ENCODE data around the gene GNAI1. TPM values are rescaled to one million over a fixed set of nuclear protein-coding genes. Genes with fewer than 3 reads are reported as not detected.

The GNAI1 gene
- total and polyA plus RNA-seq, 4 donors: 66.3 to 155 (median 104) TPM

- no peak for DNase-seq (ENCODE audit: low read depth in 4 of 6, low spot score in 6 of 6)
- 100% methylated on average over 1 of the region's 2 CpGs for WGBS (ENCODE audit: insufficient coverage)
Observed at GRCh38 chr7:80253653-80254052, 119.0 kb downstream of the GNAI1 start.

GRCh38 chr7:80255656-80256055 lies 121.0 kb downstream of the GNAI1 start:
- no peaks in the 10 kb centered on the region for H3K9me3 ChIP-seq (ENCODE audit: control insufficient read depth, insufficient read depth, low read length)
- H3K4me3 ChIP-seq (ENCODE audit: low read depth, low read length): no peak overlapping the region
- no peak overlapping the region for H3K27ac ChIP-seq (ENCODE audit: low read depth, low read length)
- no peaks in the 10 kb centered on the region for H3K27me3 ChIP-seq (ENCODE audit: control insufficient read depth, insufficient read depth, low read length)
- no peaks in the 10 kb centered on the region for H3K36me3 ChIP-seq (ENCODE audit: control insufficient read depth, insufficient read depth, low read length)
- no CpG with 5 or more reads among the region's 1 CpG for WGBS (ENCODE audit: insufficient coverage)
- DNase-seq (ENCODE audit: low read depth in 4 of 6, low spot score in 6 of 6): no peak
- no peaks in the 10 kb centered on the region for H3K4me1 ChIP-seq (ENCODE audit: control insufficient read depth, insufficient read depth, low read length)

More at GRCh38 chr7:80253653-80254052, 119.0 kb downstream of the GNAI1 start:
- Histone ChIP-seq H3K4me1 (ENCODE audit: control insufficient read depth, insufficient read depth, low read length) (no peaks in the 10 kb centered on the region), H3K27me3 (ENCODE audit: control insufficient read depth, insufficient read depth, low read length) (no peaks in the 10 kb centered on the region), H3K27ac (ENCODE audit: low read depth, low read length) (no peak overlapping the region), H3K9me3 (ENCODE audit: control insufficient read depth, insufficient read depth, low read length) (no peaks in the 10 kb centered on the region), H3K36me3 (ENCODE audit: control insufficient read depth, insufficient read depth, low read length) (no peaks in the 10 kb centered on the region), H3K4me3 (ENCODE audit: low read depth, low read length) (no peak overlapping the region)

- no peak overlapping the region for H3K4me3 ChIP-seq (ENCODE audit: low read depth, low read length)
- no peaks in the 10 kb centered on the region for H3K36me3 ChIP-seq (ENCODE audit: control insufficient read depth, insufficient read depth, low read length)
- WGBS (ENCODE audit: insufficient coverage): no CpG with 5 or more reads among the region's 3 CpGs
- no peaks in the 10 kb centered on the region for H3K27me3 ChIP-seq (ENCODE audit: control insufficient read depth, insufficient read depth, low read length)
- no peak overlapping the region for H3K27ac ChIP-seq (ENCODE audit: low read depth, low read length)
- H3K4me1 ChIP-seq (ENCODE audit: control insufficient read depth, insufficient read depth, low read length): no peaks in the 10 kb centered on the region
- H3K9me3 ChIP-seq (ENCODE audit: control insufficient read depth, insufficient read depth, low read length): no peaks in the 10 kb centered on the region
- DNase-seq (ENCODE audit: low read depth in 4 of 6, low spot score in 6 of 6): peak in 1 of 6 donors; percentile 39
Observed at GRCh38 chr7:80257756-80258155, 123.1 kb downstream of the GNAI1 start.

GRCh38 chr7:80260606-80261005 lies 126.0 kb downstream of the GNAI1 start:
- H3K27ac ChIP-seq (ENCODE audit: low read depth, low read length): no peak overlapping the region
- DNase-seq (ENCODE audit: low read depth in 4 of 6, low spot score in 6 of 6): no peak
- no peaks in the 10 kb centered on the region for H3K27me3 ChIP-seq (ENCODE audit: control insufficient read depth, insufficient read depth, low read length)
- H3K4me3 ChIP-seq (ENCODE audit: low read depth, low read length): no peak overlapping the region
- no peaks in the 10 kb centered on the region for H3K36me3 ChIP-seq (ENCODE audit: control insufficient read depth, insufficient read depth, low read length)
- H3K9me3 ChIP-seq (ENCODE audit: control insufficient read depth, insufficient read depth, low read length): no peaks in the 10 kb centered on the region
- no peaks in the 10 kb centered on the region for H3K4me1 ChIP-seq (ENCODE audit: control insufficient read depth, insufficient read depth, low read length)

- Histone ChIP-seq H3K27ac (ENCODE audit: low read depth, low read length) (no peak overlapping the region), H3K4me3 (ENCODE audit: low read depth, low read length) (no peak overlapping the region), H3K27me3 (ENCODE audit: control insufficient read depth, insufficient read depth, low read length) (no peaks in the 10 kb centered on the region), H3K36me3 (ENCODE audit: control insufficient read depth, insufficient read depth, low read length) (no peaks in the 10 kb centered on the region), H3K4me1 (ENCODE audit: control insufficient read depth, insufficient read depth, low read length) (no peaks in the 10 kb centered on the region), H3K9me3 (ENCODE audit: control insufficient read depth, insufficient read depth, low read length) (no peaks in the 10 kb centered on the region)
- WGBS (ENCODE audit: insufficient coverage): no CpG with 5 or more reads among the region's 4 CpGs
- peak in 1 of 6 donors; percentile 23 for DNase-seq (ENCODE audit: low read depth in 4 of 6, low spot score in 6 of 6)
Observed at GRCh38 chr7:80263333-80263732, 128.7 kb downstream of the GNAI1 start.

GRCh38 chr7:80263821-80264220 lies 129.2 kb downstream of the GNAI1 start:
- no peak overlapping the region for H3K4me3 ChIP-seq (ENCODE audit: low read depth, low read length)
- no CpG with 5 or more reads among the region's 2 CpGs for WGBS (ENCODE audit: insufficient coverage)
- DNase-seq (ENCODE audit: low read depth in 4 of 6, low spot score in 6 of 6): no peak
- no peak overlapping the region for H3K27ac ChIP-seq (ENCODE audit: low read depth, low read length)
- no peaks in the 10 kb centered on the region for H3K4me1 ChIP-seq (ENCODE audit: control insufficient read depth, insufficient read depth, low read length)
- H3K27me3 ChIP-seq (ENCODE audit: control insufficient read depth, insufficient read depth, low read length): no peaks in the 10 kb centered on the region
- no peaks in the 10 kb centered on the region for H3K36me3 ChIP-seq (ENCODE audit: control insufficient read depth, insufficient read depth, low read length)
- no peaks in the 10 kb centered on the region for H3K9me3 ChIP-seq (ENCODE audit: control insufficient read depth, insufficient read depth, low read length)

- H3K36me3 ChIP-seq (ENCODE audit: control insufficient read depth, insufficient read depth, low read length): no peaks in the 10 kb centered on the region
- no peak overlapping the region for H3K27ac ChIP-seq (ENCODE audit: low read depth, low read length)
- no peaks in the 10 kb centered on the region for H3K4me1 ChIP-seq (ENCODE audit: control insufficient read depth, insufficient read depth, low read length)
- H3K4me3 ChIP-seq (ENCODE audit: low read depth, low read length): no peak overlapping the region
- no peak for DNase-seq (ENCODE audit: low read depth in 4 of 6, low spot score in 6 of 6)
- H3K9me3 ChIP-seq (ENCODE audit: control insufficient read depth, insufficient read depth, low read length): no peaks in the 10 kb centered on the region
- H3K27me3 ChIP-seq (ENCODE audit: control insufficient read depth, insufficient read depth, low read length): no peaks in the 10 kb centered on the region
- 80% methylated on average over 1 of the region's 6 CpGs for WGBS (ENCODE audit: insufficient coverage)
Observed at GRCh38 chr7:80264769-80265495, 130.3 kb downstream of the GNAI1 start.

- DNase-seq (ENCODE audit: low read depth in 4 of 6, low spot score in 6 of 6): no peak
- WGBS (ENCODE audit: insufficient coverage): 80% methylated on average over 1 of the region's 4 CpGs
Observed at GRCh38 chr7:80272560-80273239, 138.1 kb downstream of the GNAI1 start.

GRCh38 chr7:80273327-80273726 lies 138.7 kb downstream of the GNAI1 start:
- no peak overlapping the region for H3K27ac ChIP-seq (ENCODE audit: low read depth, low read length)

More at GRCh38 chr7:80272560-80273239, 138.1 kb downstream of the GNAI1 start:
- Histone ChIP-seq H3K9me3 (ENCODE audit: control insufficient read depth, insufficient read depth, low read length) (no peaks in the 10 kb centered on the region), H3K4me3 (ENCODE audit: low read depth, low read length) (no peak overlapping the region), H3K27ac (ENCODE audit: low read depth, low read length) (no peak overlapping the region), H3K36me3 (ENCODE audit: control insufficient read depth, insufficient read depth, low read length) (no peaks in the 10 kb centered on the region), H3K27me3 (ENCODE audit: control insufficient read depth, insufficient read depth, low read length) (no peaks in the 10 kb centered on the region), H3K4me1 (ENCODE audit: control insufficient read depth, insufficient read depth, low read length) (no peaks in the 10 kb centered on the region)

GRCh38 chr7:80275192-80275605 lies 140.6 kb downstream of the GNAI1 start:
- WGBS (ENCODE audit: insufficient coverage): no CpG with 5 or more reads among the region's 1 CpG

More at GRCh38 chr7:80273327-80273726, 138.7 kb downstream of the GNAI1 start:
- no CpG with 5 or more reads among the region's 3 CpGs for WGBS (ENCODE audit: insufficient coverage)
- no peaks in the 10 kb centered on the region for H3K4me1 ChIP-seq (ENCODE audit: control insufficient read depth, insufficient read depth, low read length)
- no peaks in the 10 kb centered on the region for H3K27me3 ChIP-seq (ENCODE audit: control insufficient read depth, insufficient read depth, low read length)
- peak in 1 of 6 donors; percentile 42 for DNase-seq (ENCODE audit: low read depth in 4 of 6, low spot score in 6 of 6)
- H3K36me3 ChIP-seq (ENCODE audit: control insufficient read depth, insufficient read depth, low read length): no peaks in the 10 kb centered on the region
- H3K4me3 ChIP-seq (ENCODE audit: low read depth, low read length): no peak overlapping the region
- H3K9me3 ChIP-seq (ENCODE audit: control insufficient read depth, insufficient read depth, low read length): no peaks in the 10 kb centered on the region

More at GRCh38 chr7:80275192-80275605, 140.6 kb downstream of the GNAI1 start:
- no peak overlapping the region for H3K27ac ChIP-seq (ENCODE audit: low read depth, low read length)
- no peaks in the 10 kb centered on the region for H3K9me3 ChIP-seq (ENCODE audit: control insufficient read depth, insufficient read depth, low read length)
- DNase-seq (ENCODE audit: low read depth in 4 of 6, low spot score in 6 of 6): no peak
- no peaks in the 10 kb centered on the region for H3K36me3 ChIP-seq (ENCODE audit: control insufficient read depth, insufficient read depth, low read length)
- H3K4me1 ChIP-seq (ENCODE audit: control insufficient read depth, insufficient read depth, low read length): no peaks in the 10 kb centered on the region
- H3K27me3 ChIP-seq (ENCODE audit: control insufficient read depth, insufficient read depth, low read length): no peaks in the 10 kb centered on the region
- no peak overlapping the region for H3K4me3 ChIP-seq (ENCODE audit: low read depth, low read length)
